ENCODE measurements around the gene CDH7.

The CDH7 gene, protein sequence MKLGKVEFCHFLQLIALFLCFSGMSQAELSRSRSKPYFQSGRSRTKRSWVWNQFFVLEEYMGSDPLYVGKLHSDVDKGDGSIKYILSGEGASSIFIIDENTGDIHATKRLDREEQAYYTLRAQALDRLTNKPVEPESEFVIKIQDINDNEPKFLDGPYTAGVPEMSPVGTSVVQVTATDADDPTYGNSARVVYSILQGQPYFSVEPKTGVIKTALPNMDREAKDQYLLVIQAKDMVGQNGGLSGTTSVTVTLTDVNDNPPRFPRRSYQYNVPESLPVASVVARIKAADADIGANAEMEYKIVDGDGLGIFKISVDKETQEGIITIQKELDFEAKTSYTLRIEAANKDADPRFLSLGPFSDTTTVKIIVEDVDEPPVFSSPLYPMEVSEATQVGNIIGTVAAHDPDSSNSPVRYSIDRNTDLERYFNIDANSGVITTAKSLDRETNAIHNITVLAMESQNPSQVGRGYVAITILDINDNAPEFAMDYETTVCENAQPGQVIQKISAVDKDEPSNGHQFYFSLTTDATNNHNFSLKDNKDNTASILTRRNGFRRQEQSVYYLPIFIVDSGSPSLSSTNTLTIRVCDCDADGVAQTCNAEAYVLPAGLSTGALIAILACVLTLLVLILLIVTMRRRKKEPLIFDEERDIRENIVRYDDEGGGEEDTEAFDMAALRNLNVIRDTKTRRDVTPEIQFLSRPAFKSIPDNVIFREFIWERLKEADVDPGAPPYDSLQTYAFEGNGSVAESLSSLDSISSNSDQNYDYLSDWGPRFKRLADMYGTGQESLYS

DNA sequence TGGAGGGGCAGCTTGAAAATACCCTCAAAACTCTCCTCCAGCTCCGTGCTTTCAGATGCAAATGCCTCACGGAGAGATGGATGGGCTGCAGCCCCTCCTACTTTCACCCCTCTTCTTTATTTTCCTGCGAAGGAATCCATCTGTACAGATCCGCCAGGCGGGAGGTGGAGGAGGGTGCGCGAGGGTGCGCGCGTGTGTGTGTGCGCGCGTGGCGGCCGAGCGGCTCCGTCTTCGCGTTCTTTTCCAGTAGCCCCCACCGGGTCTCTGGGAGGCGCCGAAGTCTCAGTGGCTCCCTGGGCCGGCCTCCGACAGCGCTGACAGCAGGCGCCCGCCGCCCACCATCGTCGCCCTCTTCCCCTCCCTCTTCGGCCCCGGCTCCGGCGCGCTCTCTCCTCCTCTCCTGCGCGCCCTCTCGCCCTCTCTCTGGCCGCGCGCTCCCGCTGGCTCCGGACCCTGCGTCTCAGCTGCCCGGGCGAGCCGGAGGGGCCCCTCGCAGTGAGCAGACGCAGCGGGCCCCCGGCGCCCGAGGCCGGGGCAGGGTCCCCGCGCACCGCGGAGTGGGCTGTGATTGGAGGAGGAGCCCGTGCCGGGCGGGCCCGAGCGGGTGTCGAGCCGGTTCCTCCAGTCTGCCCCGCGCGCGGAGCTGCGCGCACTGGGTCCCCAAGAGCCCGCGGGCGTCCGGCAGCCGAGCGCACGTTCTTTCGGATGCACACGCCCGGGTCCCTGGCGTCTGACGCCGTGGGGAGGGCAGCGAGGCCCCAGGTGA lies at the start of gene CDH7:
TSS of gene CDH7 (plus strand) at position 624 of the 766 bp plus-strand sequence. CDS start 11,831 bp downstream, outside the sequence.
- no peak for DNase-seq (ENCODE audit: low spot score)
- in situ Hi-C loops (cut with MboI; ENCODE audit: low sequenced_read_pairs, unreplicated experiment) = no loop called here
- TF ChIP-seq, protein P1, sequence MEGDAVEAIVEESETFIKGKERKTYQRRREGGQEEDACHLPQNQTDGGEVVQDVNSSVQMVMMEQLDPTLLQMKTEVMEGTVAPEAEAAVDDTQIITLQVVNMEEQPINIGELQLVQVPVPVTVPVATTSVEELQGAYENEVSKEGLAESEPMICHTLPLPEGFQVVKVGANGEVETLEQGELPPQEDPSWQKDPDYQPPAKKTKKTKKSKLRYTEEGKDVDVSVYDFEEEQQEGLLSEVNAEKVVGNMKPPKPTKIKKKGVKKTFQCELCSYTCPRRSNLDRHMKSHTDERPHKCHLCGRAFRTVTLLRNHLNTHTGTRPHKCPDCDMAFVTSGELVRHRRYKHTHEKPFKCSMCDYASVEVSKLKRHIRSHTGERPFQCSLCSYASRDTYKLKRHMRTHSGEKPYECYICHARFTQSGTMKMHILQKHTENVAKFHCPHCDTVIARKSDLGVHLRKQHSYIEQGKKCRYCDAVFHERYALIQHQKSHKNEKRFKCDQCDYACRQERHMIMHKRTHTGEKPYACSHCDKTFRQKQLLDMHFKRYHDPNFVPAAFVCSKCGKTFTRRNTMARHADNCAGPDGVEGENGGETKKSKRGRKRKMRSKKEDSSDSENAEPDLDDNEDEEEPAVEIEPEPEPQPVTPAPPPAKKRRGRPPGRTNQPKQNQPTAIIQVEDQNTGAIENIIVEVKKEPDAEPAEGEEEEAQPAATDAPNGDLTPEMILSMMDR (IDR thresholded peaks at IDR 0.05; ENCODE audit: borderline replicate concordance, control extremely low read depth, extremely low read depth, insufficient read depth, missing control alignments) = no peak

DNA sequence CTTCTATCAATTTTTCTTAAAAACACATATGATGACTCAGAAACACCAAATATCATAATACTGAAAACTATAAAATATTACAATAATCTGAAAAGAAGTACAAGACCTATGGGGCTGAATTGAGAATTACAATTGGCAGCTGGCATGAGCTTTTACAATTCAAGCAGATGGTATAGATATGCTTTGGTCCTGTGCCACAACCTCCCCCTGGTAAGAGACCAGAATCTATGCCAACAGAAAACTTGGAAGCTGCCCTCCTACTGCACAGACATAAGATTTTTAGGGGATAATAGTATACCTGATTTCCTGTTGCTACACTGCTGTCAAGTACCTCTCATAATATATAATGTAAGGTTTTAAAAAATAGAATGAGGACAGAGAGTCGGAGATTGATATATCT lies 46.8 kb upstream of the CDH7 start:
- no peak for DNase-seq (ENCODE audit: low spot score)
- TF ChIP-seq, protein P1 (IDR thresholded peaks at IDR 0.05; ENCODE audit: borderline replicate concordance, control extremely low read depth, extremely low read depth, insufficient read depth, missing control alignments) = no peak
- in situ Hi-C loops (cut with MboI; ENCODE audit: low sequenced_read_pairs, unreplicated experiment) = no loop called here

DNA sequence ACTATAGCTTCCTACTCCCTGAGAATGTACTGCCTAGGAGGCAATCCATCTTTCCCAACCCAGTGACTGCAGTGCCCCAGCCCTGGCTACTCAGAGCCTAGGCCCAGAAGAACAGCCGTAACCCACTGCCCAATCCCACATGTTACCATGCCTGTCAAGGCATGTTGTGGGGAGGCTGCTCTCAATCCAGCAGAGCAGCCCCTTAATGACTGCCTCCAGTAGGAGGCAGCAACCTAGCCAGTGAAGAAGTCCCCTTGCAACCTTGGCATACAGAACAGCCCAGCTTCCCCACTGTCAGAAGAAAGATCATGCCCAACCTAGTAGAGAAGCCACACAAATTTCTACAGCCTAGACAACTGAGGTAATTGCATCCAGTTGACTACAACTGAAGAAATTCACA lies 44.2 kb upstream of the CDH7 start:
- TF ChIP-seq, protein P1 (IDR thresholded peaks at IDR 0.05; ENCODE audit: borderline replicate concordance, control extremely low read depth, extremely low read depth, insufficient read depth, missing control alignments) = no peak
- in situ Hi-C loops (cut with MboI; ENCODE audit: low sequenced_read_pairs, unreplicated experiment) = no loop called here
- no peak for DNase-seq (ENCODE audit: low spot score)

DNA sequence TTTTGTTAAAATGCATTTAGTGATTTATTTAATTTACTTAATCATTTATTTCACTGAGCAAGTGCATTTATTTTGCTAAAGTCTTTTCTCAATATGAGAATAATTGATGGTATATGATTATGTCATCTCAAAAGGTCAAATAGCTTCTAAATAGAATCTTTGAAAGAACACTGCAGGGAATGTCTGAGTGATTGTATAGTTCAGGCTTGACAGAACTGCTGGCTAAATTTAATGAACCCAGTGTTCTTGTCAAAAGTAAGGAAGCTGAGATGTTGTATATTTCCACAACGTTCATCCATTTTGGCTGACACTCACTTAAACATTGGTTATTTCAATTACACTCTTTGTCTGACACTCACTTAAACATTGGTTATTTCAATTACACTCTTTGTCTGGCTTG lies 39.3 kb upstream of the CDH7 start:
- TF ChIP-seq, protein P1 (IDR thresholded peaks at IDR 0.05; ENCODE audit: borderline replicate concordance, control extremely low read depth, extremely low read depth, insufficient read depth, missing control alignments) = no peak
- in situ Hi-C loops (cut with MboI; ENCODE audit: low sequenced_read_pairs, unreplicated experiment) = no loop called here
- DNase-seq (ENCODE audit: low spot score) = no peak

DNA sequence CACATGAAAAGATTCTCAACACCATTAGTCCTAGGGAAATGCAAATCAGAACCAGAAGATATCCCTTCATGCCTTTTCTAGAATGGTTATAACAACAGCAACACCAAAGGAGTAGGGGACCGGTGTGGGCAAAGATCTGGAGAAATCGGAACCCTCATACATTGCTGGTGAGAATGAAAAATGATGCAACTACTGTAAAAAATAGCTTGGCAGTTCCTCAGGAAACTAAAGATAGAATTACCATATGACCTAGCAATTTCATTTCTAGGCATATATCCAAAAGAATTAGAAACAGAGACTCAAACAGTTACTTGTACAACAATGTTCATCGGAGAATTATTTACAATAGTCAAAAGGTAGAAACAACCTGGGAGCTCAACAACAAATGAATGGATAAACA lies 29.2 kb upstream of the CDH7 start:
- TF ChIP-seq, protein P1 (IDR thresholded peaks at IDR 0.05; ENCODE audit: borderline replicate concordance, control extremely low read depth, extremely low read depth, insufficient read depth, missing control alignments) = no peak
- in situ Hi-C loops (cut with MboI; ENCODE audit: low sequenced_read_pairs, unreplicated experiment) = no loop called here
- no peak for DNase-seq (ENCODE audit: low spot score)
